WI38 (cell line): ENCODE results near the gene B3GNT3.

Experiments used
- H3K4me3 ChIP-seq: 2 replicates; pipeline ENCODE4 v1.5.1; 2011; ENCODE audit warnings: low read depth, mild to moderate bottlenecking, control low read depth, low read length
- TF ChIP-seq, protein P1 (sequence below): IDR thresholded peaks from 2 replicates; pipeline ENCODE4 v1.5.1; 2012; ENCODE audit warnings: low read depth, mild to moderate bottlenecking, control low read depth, low read length

Gene B3GNT3

DNA sequence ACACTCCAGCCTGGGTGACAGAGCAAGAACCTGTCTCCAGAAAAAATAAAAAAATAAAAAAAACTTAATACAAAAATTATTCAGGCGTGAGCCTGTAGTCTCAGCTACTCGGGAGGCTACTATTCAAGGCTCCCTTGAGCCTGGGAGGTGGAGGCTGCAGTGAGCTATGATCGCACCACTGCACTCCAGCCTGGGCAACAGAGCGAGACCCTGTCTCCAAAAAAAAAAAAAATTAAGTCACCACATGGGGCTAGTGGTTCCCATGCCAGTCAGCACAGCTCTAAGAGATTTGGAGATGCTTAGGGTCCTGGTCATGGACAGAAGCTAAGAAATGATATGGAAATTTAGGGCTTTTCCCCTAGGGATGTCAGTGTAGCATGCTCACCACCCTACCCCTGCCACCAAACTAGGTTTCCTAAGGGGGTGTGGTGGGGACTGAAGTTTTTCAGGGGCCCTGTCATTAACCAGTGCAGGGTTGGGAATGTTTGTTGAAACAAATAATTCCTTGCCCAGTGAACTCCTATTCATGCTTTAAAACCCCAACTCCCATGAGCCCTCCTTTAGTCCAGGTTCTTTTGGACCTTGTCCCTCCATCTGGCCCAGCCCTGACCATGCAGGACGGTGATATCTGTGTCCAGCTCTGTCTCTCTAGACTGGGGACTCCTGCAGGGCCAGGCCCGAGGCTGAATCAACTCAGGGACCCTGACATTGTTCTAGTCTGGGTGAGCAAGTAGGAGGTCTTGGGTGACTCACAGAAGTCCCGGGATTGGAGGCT is 41.9 kb upstream of the B3GNT3 start:
- no peak overlapping the region for H3K4me3 ChIP-seq
- TF ChIP-seq, protein P1, sequence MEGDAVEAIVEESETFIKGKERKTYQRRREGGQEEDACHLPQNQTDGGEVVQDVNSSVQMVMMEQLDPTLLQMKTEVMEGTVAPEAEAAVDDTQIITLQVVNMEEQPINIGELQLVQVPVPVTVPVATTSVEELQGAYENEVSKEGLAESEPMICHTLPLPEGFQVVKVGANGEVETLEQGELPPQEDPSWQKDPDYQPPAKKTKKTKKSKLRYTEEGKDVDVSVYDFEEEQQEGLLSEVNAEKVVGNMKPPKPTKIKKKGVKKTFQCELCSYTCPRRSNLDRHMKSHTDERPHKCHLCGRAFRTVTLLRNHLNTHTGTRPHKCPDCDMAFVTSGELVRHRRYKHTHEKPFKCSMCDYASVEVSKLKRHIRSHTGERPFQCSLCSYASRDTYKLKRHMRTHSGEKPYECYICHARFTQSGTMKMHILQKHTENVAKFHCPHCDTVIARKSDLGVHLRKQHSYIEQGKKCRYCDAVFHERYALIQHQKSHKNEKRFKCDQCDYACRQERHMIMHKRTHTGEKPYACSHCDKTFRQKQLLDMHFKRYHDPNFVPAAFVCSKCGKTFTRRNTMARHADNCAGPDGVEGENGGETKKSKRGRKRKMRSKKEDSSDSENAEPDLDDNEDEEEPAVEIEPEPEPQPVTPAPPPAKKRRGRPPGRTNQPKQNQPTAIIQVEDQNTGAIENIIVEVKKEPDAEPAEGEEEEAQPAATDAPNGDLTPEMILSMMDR: no peak

DNA sequence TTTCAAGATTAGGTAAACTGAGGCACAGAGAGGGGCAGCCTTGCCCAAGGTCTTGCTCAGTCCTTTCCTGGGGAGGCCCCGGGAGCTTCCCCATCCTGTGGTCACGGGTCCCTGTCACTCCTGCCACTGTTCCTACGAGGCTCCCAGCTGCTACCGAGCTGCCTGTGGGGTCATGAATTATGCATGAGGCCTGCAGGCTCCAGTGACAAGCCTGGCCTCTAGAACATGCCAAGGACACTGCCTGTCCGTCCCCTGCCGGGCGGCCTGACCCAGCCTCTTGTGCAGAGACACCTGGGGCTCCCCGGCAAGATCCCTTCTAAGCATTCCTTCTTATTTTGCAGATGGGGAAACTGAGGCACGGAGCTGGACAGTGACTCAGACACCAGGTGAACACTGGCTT is 41.0 kb upstream of the B3GNT3 start:
- H3K4me3 ChIP-seq: no peak overlapping the region
- TF ChIP-seq, protein P1: no peak

DNA sequence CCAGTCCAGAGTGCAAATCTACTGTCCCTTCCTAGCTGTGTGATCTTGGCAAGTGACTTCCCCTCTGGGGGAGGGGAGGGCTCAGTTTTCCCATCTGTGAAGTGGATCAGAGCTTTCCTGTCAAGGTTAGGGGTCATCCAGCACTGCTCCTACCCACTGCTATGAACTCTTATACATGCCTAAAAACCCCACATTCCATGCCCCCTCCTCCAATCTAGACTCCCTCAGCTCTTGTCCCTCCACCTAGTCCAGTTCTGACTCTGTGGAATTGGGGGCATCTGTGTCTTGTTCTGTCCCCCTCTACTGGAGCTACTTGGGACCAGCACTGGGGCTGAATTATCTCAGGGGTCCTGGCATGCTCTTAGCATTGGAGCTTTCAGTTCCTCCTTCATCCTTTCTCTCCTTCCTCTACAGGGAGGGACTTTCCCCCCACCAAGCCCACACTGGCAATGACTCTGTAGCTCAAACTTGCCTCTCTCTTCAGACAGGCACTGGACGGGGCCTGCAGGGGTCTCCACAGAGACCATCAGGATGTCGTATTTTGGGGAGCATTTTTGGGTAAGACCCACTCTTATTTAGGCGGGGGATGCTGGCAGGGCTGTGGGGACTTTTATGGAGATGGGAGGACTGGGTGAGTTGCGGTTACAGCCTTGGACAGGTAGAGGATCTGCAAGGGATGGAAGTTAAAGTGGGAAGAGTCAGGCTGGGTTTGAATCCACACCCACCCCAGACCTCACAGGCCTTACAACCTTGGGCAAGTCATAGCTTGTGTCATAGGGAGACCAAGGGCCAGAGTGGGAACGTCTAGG is 40.1 kb upstream of the B3GNT3 start:
- H3K4me3 ChIP-seq: no peak overlapping the region
- TF ChIP-seq, protein P1: no peak

DNA sequence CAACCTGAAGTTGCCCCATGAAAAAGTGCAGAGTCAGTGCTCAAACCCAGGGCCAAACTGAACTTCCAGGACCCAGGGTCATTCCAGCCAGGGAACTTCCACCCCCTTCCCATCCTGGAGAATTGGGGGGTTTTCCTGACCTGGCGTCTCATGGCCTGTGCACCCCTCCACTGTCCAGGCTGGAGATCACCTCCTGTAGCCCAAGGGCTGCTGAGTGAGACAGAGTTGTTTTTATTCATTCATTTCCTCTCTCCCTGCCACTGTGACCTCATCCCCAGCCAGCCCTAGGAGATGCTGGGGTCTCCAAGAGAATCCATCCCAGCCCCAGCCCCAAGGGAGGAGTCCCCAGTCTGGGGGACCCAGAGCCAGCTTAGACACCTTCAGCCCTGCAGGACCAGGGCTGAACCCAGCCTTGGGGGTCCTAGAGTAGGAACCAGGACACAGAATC is 39.5 kb upstream of the B3GNT3 start:
- H3K4me3 ChIP-seq: no peak overlapping the region
- TF ChIP-seq, protein P1: no peak

DNA sequence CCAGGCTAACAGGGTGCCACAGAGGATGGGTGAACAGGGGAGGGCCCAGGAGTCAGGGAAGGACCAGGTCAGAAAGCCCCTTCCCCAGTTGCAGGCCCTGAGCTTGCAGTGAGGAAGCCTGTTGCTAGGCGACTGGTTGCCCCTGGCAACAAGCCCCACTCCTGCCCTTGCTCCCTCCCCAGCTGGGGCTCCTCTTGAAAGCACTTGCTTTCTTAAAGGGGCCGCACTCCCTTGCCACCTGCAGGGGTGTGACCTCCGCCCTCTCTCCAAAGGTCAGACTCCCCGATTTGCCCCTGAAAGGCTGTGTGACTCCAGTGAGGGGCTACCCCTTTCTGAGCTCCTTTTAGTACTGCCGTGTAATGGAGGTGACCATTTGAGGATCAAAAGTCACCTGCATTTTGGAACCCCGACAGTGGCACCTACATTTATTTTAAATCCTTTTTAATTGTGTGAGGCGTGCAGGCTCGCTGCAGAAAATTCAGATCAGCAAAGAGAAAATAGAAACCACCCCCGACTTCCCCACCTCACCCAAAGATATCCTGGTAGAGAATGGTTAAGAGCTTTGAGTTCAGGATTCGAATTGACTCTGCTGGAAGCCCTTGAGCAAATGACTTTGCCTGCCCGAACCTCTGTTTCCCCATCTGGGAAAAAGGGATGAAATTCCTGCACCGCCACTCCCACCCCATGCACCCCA is 38.8 kb upstream of the B3GNT3 start:
- H3K4me3 ChIP-seq: no peak overlapping the region
- TF ChIP-seq, protein P1: no peak

DNA sequence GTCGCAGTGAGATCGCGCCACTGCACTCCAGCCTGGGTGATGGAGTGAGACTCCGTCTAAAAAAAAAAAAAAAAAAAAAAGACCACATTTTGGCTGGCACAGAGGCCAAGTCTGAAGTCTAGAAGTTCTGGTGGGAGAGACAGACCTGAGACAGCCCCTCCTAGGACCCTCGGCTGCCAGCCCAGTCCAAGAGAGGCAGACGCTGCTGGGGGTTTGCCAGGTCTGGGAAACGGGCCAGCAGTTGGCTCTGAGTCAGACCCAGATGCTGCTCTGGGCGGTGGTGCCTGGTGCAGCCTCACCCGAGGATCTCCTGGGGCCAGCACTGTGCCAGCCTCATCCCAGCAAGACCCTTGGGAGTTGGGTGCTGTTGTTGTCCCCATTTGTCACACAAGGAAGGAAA is 37.8 kb upstream of the B3GNT3 start:
- no peak overlapping the region for H3K4me3 ChIP-seq
- TF ChIP-seq, protein P1: no peak
